ENCODE results near the gene WNT5A.

The WNT5A gene

GRCh38 chr3:55486857-55487380 is at the start of gene WNT5A:
TSS of gene WNT5A (minus strand) at chr3:55487306. CDS start at chr3:55486985, 321 bp downstream.
- peak; percentile 64 for DNase-seq

GRCh38 chr3:55534876-55535275 is 47.8 kb upstream of the WNT5A start:
- no peak for DNase-seq

GRCh38 chr3:55532806-55533205 is 45.7 kb upstream of the WNT5A start:
- DNase-seq = no peak

- DNase-seq = no peak
Observed at GRCh38 chr3:55531321-55531720, 44.2 kb upstream of the WNT5A start.

GRCh38 chr3:55527361-55527760 is 40.3 kb upstream of the WNT5A start:
- no peak for DNase-seq

GRCh38 chr3:55526332-55527030 is 39.4 kb upstream of the WNT5A start:
- DNase-seq = no peak

- no peak for DNase-seq
Observed at GRCh38 chr3:55525436-55525835, 38.3 kb upstream of the WNT5A start.

- DNase-seq = peak; percentile 67
Observed at GRCh38 chr3:55524565-55525244, 37.6 kb upstream of the WNT5A start.

GRCh38 chr3:55523471-55523870 is 36.4 kb upstream of the WNT5A start:
- DNase-seq = no peak

GRCh38 chr3:55521738-55522421 is 34.8 kb upstream of the WNT5A start:
- DNase-seq = no peak

GRCh38 chr3:55521064-55521737 is 34.1 kb upstream of the WNT5A start:
- no peak for DNase-seq

GRCh38 chr3:55519019-55519418 is 31.9 kb upstream of the WNT5A start:
- peak; percentile 33 for DNase-seq

GRCh38 chr3:55518451-55518850 is 31.3 kb upstream of the WNT5A start:
- DNase-seq = no peak

GRCh38 chr3:55516392-55517030 is 29.4 kb upstream of the WNT5A start:
- DNase-seq = no peak

GRCh38 chr3:55515550-55516246 is 28.6 kb upstream of the WNT5A start:
- no peak for DNase-seq

GRCh38 chr3:55514962-55515361 is 27.9 kb upstream of the WNT5A start:
- DNase-seq = no peak

GRCh38 chr3:55512571-55513343 is 25.7 kb upstream of the WNT5A start:
- DNase-seq = no peak

- no peak for DNase-seq
Observed at GRCh38 chr3:55511895-55512570, 24.9 kb upstream of the WNT5A start.

GRCh38 chr3:55508335-55508734 is 21.2 kb upstream of the WNT5A start:
- no peak for DNase-seq

- DNase-seq = no peak
Observed at GRCh38 chr3:55507808-55508207, 20.7 kb upstream of the WNT5A start.

GRCh38 chr3:55505776-55506175 is 18.7 kb upstream of the WNT5A start:
- peak; percentile 56 for DNase-seq
